ENCODE measurements around the gene MYOD1.

MYOD1 gene

GRCh38 chr11:17750013-17750800 is 30.8 kb downstream of the MYOD1 start:
- DNase-seq (ENCODE audit: low spot score), result no peak

DNA sequence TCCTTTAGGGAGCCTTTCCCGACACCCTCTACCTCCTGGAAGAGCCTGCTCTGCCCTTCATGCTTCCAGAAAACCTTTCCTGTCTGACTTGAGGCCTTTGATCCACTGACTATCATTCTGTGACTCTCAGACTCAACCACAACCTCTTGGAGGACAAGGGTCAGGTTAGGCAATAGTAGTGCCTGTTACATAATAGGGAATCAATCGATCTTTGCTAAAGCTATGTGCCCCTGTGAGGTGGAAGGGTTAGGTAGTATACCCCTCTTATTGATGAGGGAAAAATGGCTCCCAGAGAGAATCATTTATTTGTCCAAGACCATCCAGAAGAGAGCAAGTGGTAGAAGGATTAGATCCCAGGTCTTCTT is 31.4 kb downstream of the MYOD1 start:
- no peak for DNase-seq (ENCODE audit: low spot score)

GRCh38 chr11:17751558-17751957 is 32.2 kb downstream of the MYOD1 start:
- DNase-seq (ENCODE audit: low spot score), result no peak

- no peak for DNase-seq (ENCODE audit: low spot score)
Measured at GRCh38 chr11:17752144-17752543, 32.8 kb downstream of the MYOD1 start.

GRCh38 chr11:17753153-17753552 is 33.8 kb downstream of the MYOD1 start:
- DNase-seq (ENCODE audit: low spot score), result no peak

GRCh38 chr11:17753641-17754040 is 34.3 kb downstream of the MYOD1 start:
- no peak for DNase-seq (ENCODE audit: low spot score)

- no peak for DNase-seq (ENCODE audit: low spot score)
Measured at GRCh38 chr11:17755891-17756290, 36.5 kb downstream of the MYOD1 start.

DNA sequence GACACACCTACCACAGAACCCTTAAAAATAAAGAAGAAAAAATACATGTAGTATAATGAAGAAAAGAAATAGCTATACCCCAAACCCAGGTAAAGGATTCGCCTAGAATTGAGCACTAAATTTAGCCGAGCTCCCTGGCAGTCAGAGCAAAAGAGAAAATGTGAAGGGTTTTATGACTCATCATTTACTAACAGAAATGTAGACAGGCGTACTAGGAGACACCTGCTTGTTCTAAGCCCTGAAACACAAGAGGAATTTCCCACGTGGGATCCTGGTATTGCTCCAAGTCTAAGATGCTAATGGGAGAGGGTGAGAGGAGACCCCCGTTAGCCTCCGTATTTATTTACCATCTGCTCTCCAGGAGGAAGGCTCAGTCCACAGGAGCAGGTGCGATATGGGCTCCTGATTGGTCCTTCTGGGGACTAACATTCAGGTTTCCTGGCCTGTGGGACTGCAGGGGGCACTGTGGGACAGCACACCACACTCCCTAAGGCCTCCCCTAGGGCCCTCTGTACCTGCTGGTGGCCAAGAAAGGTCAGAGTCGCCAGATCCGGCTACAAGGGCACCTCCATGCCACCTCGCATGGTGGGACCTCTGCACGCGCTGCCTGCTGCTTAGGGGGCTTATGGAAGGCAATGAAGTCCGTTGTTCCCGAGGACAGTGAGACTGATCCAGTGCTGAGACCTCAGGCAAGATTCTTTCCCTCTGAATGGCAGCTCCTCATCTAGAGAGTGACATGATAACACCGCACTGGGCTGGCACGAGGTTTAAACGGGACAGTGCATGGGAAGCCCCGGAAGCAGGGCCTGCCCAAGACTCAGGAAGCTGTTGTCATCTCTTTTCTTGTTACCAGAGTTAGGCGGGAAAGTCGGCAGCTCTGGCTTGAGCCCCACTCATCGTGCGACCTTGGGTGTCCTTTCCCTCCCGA is 41.0 kb downstream of the MYOD1 start:
- peak; percentile 56 for DNase-seq (ENCODE audit: low spot score)

GRCh38 chr11:17762309-17762974 is 43.1 kb downstream of the MYOD1 start:
- DNase-seq (ENCODE audit: low spot score), result no peak

GRCh38 chr11:17763244-17763643 is 43.9 kb downstream of the MYOD1 start:
- DNase-seq (ENCODE audit: low spot score), result no peak

- DNase-seq (ENCODE audit: low spot score), result no peak
Measured at GRCh38 chr11:17763703-17764102, 44.3 kb downstream of the MYOD1 start.

DNA sequence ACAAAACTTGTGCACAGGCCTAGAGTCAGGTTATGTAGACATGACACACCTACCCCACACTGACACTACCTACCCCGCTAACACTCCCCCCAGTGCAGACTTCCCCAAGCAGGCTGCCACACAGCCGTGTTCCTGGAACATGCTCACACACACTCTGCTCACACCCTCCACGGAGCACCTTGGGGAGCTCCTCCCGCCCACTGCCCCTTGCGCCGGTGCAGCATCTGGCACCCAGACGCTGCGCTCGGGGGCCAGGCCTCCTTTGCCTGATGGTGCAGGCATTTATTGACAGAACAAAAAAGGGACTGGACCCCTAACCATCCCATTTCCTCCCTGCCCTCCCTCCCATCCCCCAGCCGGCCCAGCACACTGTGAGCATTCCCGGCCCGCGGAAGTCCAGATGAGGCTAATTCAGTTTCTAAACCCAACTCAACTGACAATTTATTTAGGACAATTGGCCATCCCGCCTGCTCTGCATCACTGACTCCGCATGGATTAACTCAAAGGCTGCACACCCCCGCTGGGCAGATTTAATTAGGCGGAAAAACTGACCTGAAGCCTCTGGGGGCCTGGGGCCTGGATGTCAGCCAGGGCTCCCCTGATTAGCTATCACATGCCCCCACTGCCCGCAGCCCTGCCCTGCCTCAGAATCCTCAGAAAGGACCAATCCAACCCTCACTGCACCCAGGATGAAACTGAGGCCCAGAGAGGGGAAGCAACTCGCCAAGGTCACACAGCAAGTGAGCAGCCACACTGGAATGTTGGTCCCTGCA is 45.3 kb downstream of the MYOD1 start:
- DNase-seq (ENCODE audit: low spot score), result no peak

- no peak for DNase-seq (ENCODE audit: low spot score)
Measured at GRCh38 chr11:17765356-17766072, 46.1 kb downstream of the MYOD1 start.

DNA sequence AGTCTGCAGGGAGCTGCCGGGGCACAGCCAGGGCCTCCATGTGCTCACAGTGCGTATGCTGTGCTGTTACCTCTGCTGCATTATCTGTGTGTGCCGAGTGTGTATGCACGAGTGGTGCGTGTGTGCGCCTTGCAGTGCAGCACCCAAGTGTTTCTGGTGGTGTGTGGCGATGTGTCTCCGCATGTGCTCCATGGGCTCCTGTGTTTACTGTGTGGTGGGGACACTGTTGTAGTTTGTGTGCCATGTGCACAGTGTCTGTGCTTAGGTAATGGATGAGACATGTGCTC is 46.6 kb downstream of the MYOD1 start:
- no peak for DNase-seq (ENCODE audit: low spot score)

- DNase-seq (ENCODE audit: low spot score), result no peak
Measured at GRCh38 chr11:17766590-17766989, 47.2 kb downstream of the MYOD1 start.

- peak; percentile 12 for DNase-seq (ENCODE audit: low spot score)
Measured at GRCh38 chr11:17767301-17767885, 48.0 kb downstream of the MYOD1 start.

DNA sequence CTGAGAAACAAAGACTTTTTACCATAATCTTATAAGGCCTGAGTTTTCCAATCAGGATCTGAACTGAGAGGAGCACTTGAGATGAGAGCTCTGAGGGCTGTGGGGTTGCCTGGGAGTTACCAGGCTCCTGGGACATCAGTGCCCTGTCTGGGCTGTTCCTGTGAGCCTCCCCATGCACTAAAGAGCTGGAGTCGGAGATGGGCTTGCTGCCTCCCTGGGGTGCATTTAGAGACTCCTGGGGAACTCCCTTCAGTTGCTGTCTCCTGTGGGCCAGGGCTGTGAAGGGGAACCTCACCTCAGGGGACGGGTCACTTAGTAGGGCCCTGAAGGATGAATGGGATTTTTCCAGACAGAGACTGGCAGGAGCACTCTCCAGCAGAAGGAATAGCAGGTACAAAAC is 48.5 kb downstream of the MYOD1 start:
- DNase-seq (ENCODE audit: low spot score), result no peak

GRCh38 chr11:17768547-17768946 is 49.2 kb downstream of the MYOD1 start:
- no peak for DNase-seq (ENCODE audit: low spot score)

DNA sequence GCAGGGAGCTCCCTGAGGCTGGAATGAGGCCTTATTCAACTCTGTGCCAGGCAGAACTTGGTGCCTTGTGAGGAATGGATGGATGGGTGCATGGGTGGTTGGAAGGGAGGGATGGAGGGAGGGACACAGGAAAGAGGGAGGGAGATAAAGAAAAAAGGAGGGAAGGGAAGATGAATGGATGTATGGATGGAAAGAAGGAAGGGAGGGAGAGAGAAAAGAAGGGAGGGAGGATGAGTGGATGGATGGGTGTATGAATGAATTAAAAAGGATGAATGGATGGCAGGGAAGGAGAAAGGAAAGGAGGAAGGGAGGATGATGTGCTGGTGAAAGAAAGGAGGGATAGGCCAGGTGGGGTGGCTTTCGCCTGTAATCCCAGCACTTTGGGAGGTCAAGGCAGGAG is 49.8 kb downstream of the MYOD1 start:
- no peak for DNase-seq (ENCODE audit: low spot score)

- DNase-seq (ENCODE audit: low spot score), result no peak
Measured at GRCh38 chr11:17770048-17770652, 50.8 kb downstream of the MYOD1 start.

- no peak for DNase-seq (ENCODE audit: low spot score)
Measured at GRCh38 chr11:17770917-17771316, 51.5 kb downstream of the MYOD1 start.
